Prostate gland (tissue), 2 donors: ENCODE measurements around the gene KAZALD1. TPM values are rescaled to one million over a fixed set of nuclear protein-coding genes. Genes with fewer than 3 reads are reported as not detected.

Experiments used
- DNase-seq: peaks from one replicate; pipeline ENCODE4 v3.0.0-alpha.2; 2019; ENCODE audit warnings: low spot score
- H3K27ac ChIP-seq, 2 donors: fragments of 200-600 bp; sonication (generic); 2 replicates each; pipeline ENCODE4 v1.5.1; 2017 to 2019
- H3K27me3 ChIP-seq: fragments of 200-600 bp; sonication (generic); replicated peaks from 2 replicates; pipeline ENCODE4 v1.5.1; 2019; ENCODE audit not compliant: insufficient read depth
- H3K36me3 ChIP-seq, 2 donors: fragments of 200-600 bp; sonication (generic); 1 replicate in 1 of 2; 2 replicates in 1 of 2; pipeline versions ENCODE4 v1.5.1 to v1.8.1; 2017 to 2019
- H3K4me1 ChIP-seq: fragments of 200-600 bp; sonication (generic); replicated peaks from 2 replicates; pipeline ENCODE4 v1.5.1; 2019
- H3K4me3 ChIP-seq, 2 donors: fragments of 200-600 bp; sonication (generic); 2 replicates each; pipeline ENCODE4 v1.5.1; 2017 to 2019
- H3K9me3 ChIP-seq: fragments of 200-600 bp; sonication (generic); 2 replicates; pipeline ENCODE4 v1.5.1; 2017
- POLR2A ChIP-seq: fragments of 450-650 bp; IDR thresholded peaks from one replicate; pipeline ENCODE4 v1.6.1; 2016; ENCODE audit warnings: antibody characterized with exemption, mild to moderate bottlenecking
- POLR2AphosphoS5 ChIP-seq: sonication (generic); formaldehyde crosslinking; IDR thresholded peaks from one replicate; pipeline ENCODE4 v1.6.1; 2017; ENCODE audit warnings: antibody characterized with exemption
- WGBS: methylation state at CpG from one replicate; pipeline ENCODE4 v1.1.5; 2018; 5-methylcytosine and 5-hydroxymethylcytosine counted together
- intact Hi-C: fragments of 100-400 bp; cut with DNase I; formaldehyde crosslinking; loops from one replicate; pipeline ENCODE4 v1.14.2; 2022
- total RNA-seq, 2 donors: library from RNA; depleted of rRNA; stranded (reverse); fragments of >200 nt; gene quantifications; one replicate each; pipeline ENCODE4 v1.1.0, GENCODE V29; 2016
- TF ChIP-seq, protein P1 (sequence below), 4 experiments: fragments of 200-600 bp in 2 of 4; fragments of 450-650 bp in 2 of 4; sonication (generic) in 2 of 4; IDR thresholded peaks; 1 replicate in 3 of 4; 2 replicates in 1 of 4; pipeline ENCODE4 v1.5.1; 2016 to 2019; ENCODE audit warnings: antibody characterized with exemption in 4 of 4, mild to moderate bottlenecking in 2 of 4, moderate library complexity in 2 of 4

KAZALD1 gene
- total RNA-seq, 2 donors from 2014 or later: 9.8 to 24.4 TPM

GRCh38 chr10:101112799-101113594 is 51.2 kb downstream of the KAZALD1 start:
- Histone ChIP-seq H3K4me1 (no peaks in the 10 kb centered on the region), H3K4me3 (no peak overlapping the region), H3K27me3 (no peaks in the 10 kb centered on the region), H3K36me3 (no peaks in the 10 kb centered on the region), H3K9me3 (no peaks in the 10 kb centered on the region), H3K27ac (no peak overlapping the region)
- TF ChIP-seq POLR2A (no peak), POLR2AphosphoS5 (no peak)
- TF ChIP-seq, protein P1, sequence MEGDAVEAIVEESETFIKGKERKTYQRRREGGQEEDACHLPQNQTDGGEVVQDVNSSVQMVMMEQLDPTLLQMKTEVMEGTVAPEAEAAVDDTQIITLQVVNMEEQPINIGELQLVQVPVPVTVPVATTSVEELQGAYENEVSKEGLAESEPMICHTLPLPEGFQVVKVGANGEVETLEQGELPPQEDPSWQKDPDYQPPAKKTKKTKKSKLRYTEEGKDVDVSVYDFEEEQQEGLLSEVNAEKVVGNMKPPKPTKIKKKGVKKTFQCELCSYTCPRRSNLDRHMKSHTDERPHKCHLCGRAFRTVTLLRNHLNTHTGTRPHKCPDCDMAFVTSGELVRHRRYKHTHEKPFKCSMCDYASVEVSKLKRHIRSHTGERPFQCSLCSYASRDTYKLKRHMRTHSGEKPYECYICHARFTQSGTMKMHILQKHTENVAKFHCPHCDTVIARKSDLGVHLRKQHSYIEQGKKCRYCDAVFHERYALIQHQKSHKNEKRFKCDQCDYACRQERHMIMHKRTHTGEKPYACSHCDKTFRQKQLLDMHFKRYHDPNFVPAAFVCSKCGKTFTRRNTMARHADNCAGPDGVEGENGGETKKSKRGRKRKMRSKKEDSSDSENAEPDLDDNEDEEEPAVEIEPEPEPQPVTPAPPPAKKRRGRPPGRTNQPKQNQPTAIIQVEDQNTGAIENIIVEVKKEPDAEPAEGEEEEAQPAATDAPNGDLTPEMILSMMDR (IDR thresholded peaks at IDR 0.05): no peak
- DNase-seq: no peak
- 20% methylated on average over 12 of the region's 12 CpGs for WGBS
- intact Hi-C loops: no loop called here

GRCh38 chr10:101113890-101114403 is 52.2 kb downstream of the KAZALD1 start:
- Histone ChIP-seq H3K27me3 (no peaks in the 10 kb centered on the region), H3K27ac (no peak overlapping the region), H3K9me3 (no peaks in the 10 kb centered on the region), H3K4me1 (no peaks in the 10 kb centered on the region), H3K36me3 (no peaks in the 10 kb centered on the region), H3K4me3 (no peak overlapping the region)
- intact Hi-C loops: no loop called here
- TF ChIP-seq, protein P1 (IDR thresholded peaks at IDR 0.05): no peak
- TF ChIP-seq POLR2AphosphoS5: no peak
- TF ChIP-seq POLR2A: no peak
- 63% methylated on average over 2 of the region's 2 CpGs for WGBS
- DNase-seq: no peak

DNA sequence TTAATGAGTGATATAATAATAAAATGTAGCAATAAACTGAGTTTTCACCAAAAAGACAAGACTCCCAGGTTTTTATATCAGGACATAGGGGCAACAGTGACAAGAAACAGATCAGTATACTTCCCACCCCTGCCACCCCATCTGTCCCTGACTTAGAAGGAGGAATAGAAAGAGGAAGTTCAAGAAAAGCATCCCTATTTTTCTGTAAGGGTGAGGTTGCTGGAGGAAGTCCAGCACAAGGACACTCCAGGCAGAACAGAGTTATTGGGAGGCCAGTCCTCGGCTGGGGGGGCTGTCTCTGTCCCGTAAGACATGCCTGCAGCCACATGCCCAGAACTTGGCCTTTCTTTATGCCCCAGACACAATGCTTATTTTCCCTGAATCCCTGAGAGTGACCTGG is 52.9 kb downstream of the KAZALD1 start:
- H3K27ac ChIP-seq: no peak overlapping the region
- intact Hi-C loops: no loop called here
- no peaks in the 10 kb centered on the region for H3K9me3 ChIP-seq
- DNase-seq: no peak
- H3K4me1 ChIP-seq: no peaks in the 10 kb centered on the region
- 43% methylated on average over 2 of the region's 2 CpGs for WGBS
- H3K27me3 ChIP-seq: peaks cover 2% of the 10 kb centered on the region
- H3K4me3 ChIP-seq: no peak overlapping the region
- no peaks in the 10 kb centered on the region for H3K36me3 ChIP-seq
- TF ChIP-seq, protein P1 (IDR thresholded peaks at IDR 0.05): no peak
- TF ChIP-seq POLR2AphosphoS5: no peak
- no peak for TF ChIP-seq POLR2A

Other genes starting within 250 kb of the KAZALD1 start
- 10 to 100 TPM; 25.3 to 77.8 TPM for gene SLF2, start 149.0 kb upstream of the KAZALD1 start, total RNA-seq
- gene SEMA4G, start 92.5 kb upstream of the KAZALD1 start, total RNA-seq: 10 to 100 TPM; 24.2 to 31.0 TPM
- 100 to 1,000 TPM in 1 of 2 donors, 10 to 100 TPM in 1; 98.3 to 119 TPM for gene MRPL43, start 74.5 kb upstream of the KAZALD1 start, total RNA-seq
- 10 to 100 TPM in 1 of 2 donors, 1 to 10 TPM in 1; 9.7 to 17.3 TPM for gene TWNK, start 74.4 kb upstream of the KAZALD1 start, total RNA-seq
- 100 to 1,000 TPM; 108 to 189 TPM for gene LZTS2, start 62.2 kb upstream of the KAZALD1 start, total RNA-seq
- 1 to 10 TPM in 1 of 2 donors, under 1 TPM in 1; 0.82 to 1.5 TPM for gene PDZD7, start 30.9 kb upstream of the KAZALD1 start, total RNA-seq
- 10 to 100 TPM; 20.7 to 65.4 TPM for gene SFXN3, start 30.8 kb upstream of the KAZALD1 start, total RNA-seq
- under 1 TPM; 0.05 to 0.34 TPM for gene TLX1, start 69.3 kb downstream of the KAZALD1 start, total RNA-seq
- gene LBX1, start 167.5 kb downstream of the KAZALD1 start, total RNA-seq: not detected